ENCODE measurements around the gene CRACDL.

- TF ChIP-seq CTCF (IDR thresholded peaks at IDR 0.05) (no peak), POLR2A (IDR thresholded peaks at IDR 0.05) (no peak), POLR2AphosphoS5 (IDR thresholded peaks at IDR 0.05) (no peak)
Observed at GRCh38 chr2:98826856-98827255, 109.2 kb downstream of the CRACDL start.

Measured in prostate gland (tissue), 2 donors.